Measurements from ENCODE around the gene PRDM16. TPM values are rescaled to one million over a fixed set of nuclear protein-coding genes. Genes with fewer than 3 reads are reported as not detected.

PRDM16 gene
- total RNA-seq, 2 donors from 2014 or later, result 0.79 to 6.1 TPM

GRCh38 chr1:3425486-3426215 lies 356.6 kb downstream of the PRDM16 start:
- H3K9ac ChIP-seq (ENCODE audit: low read depth in 2 of 2, low read length in 2 of 2), result no peak overlapping the region
- no peak overlapping the region for H3K4me3 ChIP-seq
- H3K27me3 ChIP-seq, result no peaks in the 10 kb centered on the region
- TF ChIP-seq, protein P1, sequence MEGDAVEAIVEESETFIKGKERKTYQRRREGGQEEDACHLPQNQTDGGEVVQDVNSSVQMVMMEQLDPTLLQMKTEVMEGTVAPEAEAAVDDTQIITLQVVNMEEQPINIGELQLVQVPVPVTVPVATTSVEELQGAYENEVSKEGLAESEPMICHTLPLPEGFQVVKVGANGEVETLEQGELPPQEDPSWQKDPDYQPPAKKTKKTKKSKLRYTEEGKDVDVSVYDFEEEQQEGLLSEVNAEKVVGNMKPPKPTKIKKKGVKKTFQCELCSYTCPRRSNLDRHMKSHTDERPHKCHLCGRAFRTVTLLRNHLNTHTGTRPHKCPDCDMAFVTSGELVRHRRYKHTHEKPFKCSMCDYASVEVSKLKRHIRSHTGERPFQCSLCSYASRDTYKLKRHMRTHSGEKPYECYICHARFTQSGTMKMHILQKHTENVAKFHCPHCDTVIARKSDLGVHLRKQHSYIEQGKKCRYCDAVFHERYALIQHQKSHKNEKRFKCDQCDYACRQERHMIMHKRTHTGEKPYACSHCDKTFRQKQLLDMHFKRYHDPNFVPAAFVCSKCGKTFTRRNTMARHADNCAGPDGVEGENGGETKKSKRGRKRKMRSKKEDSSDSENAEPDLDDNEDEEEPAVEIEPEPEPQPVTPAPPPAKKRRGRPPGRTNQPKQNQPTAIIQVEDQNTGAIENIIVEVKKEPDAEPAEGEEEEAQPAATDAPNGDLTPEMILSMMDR (IDR thresholded peaks at IDR 0.05), result no peak
- intact Hi-C loops (cut with DNase I), result loop anchor here (2.0 to 10.0 kb wide), 2 partner anchors 413 to 601 kb away; no protein-coding TSS in a partner anchor
- H3K27ac ChIP-seq, result no peak overlapping the region
- no peaks in the 10 kb centered on the region for H3K36me3 ChIP-seq
- DNase-seq, result no peak
- H3K4me1 ChIP-seq, result peaks cover 18% of the 10 kb centered on the region
- no peaks in the 10 kb centered on the region for H3K9me3 ChIP-seq

DNA sequence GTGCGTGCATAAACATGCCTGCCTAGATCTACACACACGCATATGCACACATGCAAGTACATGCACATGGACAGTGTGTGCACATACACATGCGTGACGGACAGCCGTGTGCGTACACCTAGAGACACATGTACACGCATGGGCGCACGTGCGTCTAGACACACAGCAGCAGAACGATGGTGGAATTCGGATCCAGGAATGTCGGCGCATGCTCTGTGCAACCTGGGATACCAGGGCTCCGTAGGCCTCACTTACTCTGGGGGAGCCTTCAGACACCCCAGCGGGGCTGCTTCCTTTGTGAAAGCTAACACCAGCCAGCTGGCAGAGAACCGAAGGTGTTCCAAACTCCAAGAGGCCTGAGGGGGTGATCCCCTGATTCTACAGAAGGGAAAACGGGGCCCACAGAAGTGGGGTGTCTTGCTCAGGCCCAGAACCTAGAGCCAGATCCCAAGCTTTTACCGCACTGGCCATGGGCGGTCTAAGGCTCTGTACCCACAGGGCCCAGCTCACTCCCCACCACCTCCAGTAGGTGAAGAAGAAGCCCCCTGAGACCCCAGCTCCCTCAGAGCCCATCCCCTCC lies 358.0 kb downstream of the PRDM16 start:
- intact Hi-C loops (cut with DNase I), result loop anchor here (10.0 kb wide), 1 partner anchor 602 kb away; no protein-coding TSS in a partner anchor
- TF ChIP-seq, protein P1 (IDR thresholded peaks at IDR 0.05), result no peak
- Histone ChIP-seq H3K27me3 (no peaks in the 10 kb centered on the region), H3K36me3 (no peaks in the 10 kb centered on the region), H3K4me1 (peaks cover 18% of the 10 kb centered on the region), H3K27ac (no peak overlapping the region), H3K9me3 (no peaks in the 10 kb centered on the region), H3K4me3 (no peak overlapping the region), H3K9ac (ENCODE audit: low read depth in 2 of 2, low read length in 2 of 2) (no peak overlapping the region)
- DNase-seq, result no peak

GRCh38 chr1:3427711-3428704 lies 359.0 kb downstream of the PRDM16 start:
- H3K27ac ChIP-seq, result no peak overlapping the region
- TF ChIP-seq, protein P1 (IDR thresholded peaks at IDR 0.05), result no peak
- H3K27me3 ChIP-seq, result no peaks in the 10 kb centered on the region
- H3K9me3 ChIP-seq, result no peaks in the 10 kb centered on the region
- peaks cover 17% of the 10 kb centered on the region for H3K4me1 ChIP-seq
- H3K4me3 ChIP-seq, result no peak overlapping the region
- no peaks in the 10 kb centered on the region for H3K36me3 ChIP-seq
- no peak for DNase-seq
- H3K9ac ChIP-seq (ENCODE audit: low read depth in 2 of 2, low read length in 2 of 2), result no peak overlapping the region
- intact Hi-C loops (cut with DNase I), result loop anchor here (10.0 kb wide), 1 partner anchor 603 kb away; no protein-coding TSS in a partner anchor

GRCh38 chr1:3428899-3429298 lies 359.9 kb downstream of the PRDM16 start:
- DNase-seq, result no peak
- peaks cover 8% of the 10 kb centered on the region for H3K4me1 ChIP-seq
- H3K27me3 ChIP-seq, result no peaks in the 10 kb centered on the region
- H3K9me3 ChIP-seq, result no peaks in the 10 kb centered on the region
- no peaks in the 10 kb centered on the region for H3K36me3 ChIP-seq
- intact Hi-C loops (cut with DNase I), result loop anchor here (10.0 kb wide), 1 partner anchor 604 kb away; no protein-coding TSS in a partner anchor
- H3K9ac ChIP-seq (ENCODE audit: low read depth in 2 of 2, low read length in 2 of 2), result no peak overlapping the region
- H3K27ac ChIP-seq, result no peak overlapping the region
- H3K4me3 ChIP-seq, result no peak overlapping the region
- TF ChIP-seq, protein P1 (IDR thresholded peaks at IDR 0.05), result no peak

- no peak overlapping the region for H3K9ac ChIP-seq (ENCODE audit: low read depth in 2 of 2, low read length in 2 of 2)
- intact Hi-C loops (cut with DNase I), result loop anchor here (10.0 kb wide), 1 partner anchor 605 kb away; no protein-coding TSS in a partner anchor
- TF ChIP-seq, protein P1 (IDR thresholded peaks at IDR 0.05), result no peak
- H3K9me3 ChIP-seq, result no peaks in the 10 kb centered on the region
- H3K27ac ChIP-seq, result no peak overlapping the region
- no peaks in the 10 kb centered on the region for H3K27me3 ChIP-seq
- no peaks in the 10 kb centered on the region for H3K36me3 ChIP-seq
- no peak overlapping the region for H3K4me3 ChIP-seq
- no peak for DNase-seq
- H3K4me1 ChIP-seq, result peaks cover 5% of the 10 kb centered on the region
Measured at GRCh38 chr1:3429320-3429719, 360.3 kb downstream of the PRDM16 start.

All from colonic mucosa (tissue), 4 donors.